ENCODE data around the gene ITPRID1.

ITPRID1 gene

DNA sequence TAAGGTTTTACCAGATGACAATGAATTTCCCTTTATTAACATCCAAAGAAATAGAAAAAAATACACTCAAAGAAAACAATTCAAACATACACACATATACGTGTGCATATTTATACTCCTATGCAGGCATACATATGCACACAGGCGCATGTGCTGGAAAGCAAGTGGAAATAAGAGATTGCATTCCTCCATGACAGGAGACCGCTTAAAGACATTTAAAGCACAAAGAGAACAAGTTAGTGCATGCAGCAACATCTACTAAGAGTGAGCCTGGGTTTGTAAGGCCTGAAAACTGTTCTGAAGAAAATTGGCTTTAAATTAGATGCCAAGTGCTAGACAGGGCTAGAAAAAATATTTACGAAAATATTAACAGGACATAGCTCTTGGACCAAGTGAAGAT, 133.1 kb downstream of the ITPRID1 start:
- no peak for DNase-seq

DNA sequence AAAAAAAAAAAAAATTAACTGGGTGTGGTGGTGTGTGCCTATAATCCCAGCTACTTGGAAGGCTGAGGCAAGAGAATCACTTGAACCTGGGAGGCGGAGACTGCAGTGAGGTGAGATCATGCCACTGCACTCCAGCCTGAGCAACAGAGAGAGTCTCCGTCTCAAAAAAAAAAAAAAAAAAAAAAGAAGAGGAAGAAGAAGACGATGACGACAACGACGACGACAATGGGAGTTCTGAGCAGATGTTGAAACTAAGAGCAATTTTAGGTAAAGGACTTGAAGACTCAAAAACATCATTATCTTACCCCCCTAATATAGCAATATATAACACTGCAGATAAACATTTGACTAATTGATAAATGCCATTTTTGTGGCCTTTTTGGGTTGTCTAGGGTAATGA, 133.6 kb downstream of the ITPRID1 start:
- no peak for DNase-seq

DNA sequence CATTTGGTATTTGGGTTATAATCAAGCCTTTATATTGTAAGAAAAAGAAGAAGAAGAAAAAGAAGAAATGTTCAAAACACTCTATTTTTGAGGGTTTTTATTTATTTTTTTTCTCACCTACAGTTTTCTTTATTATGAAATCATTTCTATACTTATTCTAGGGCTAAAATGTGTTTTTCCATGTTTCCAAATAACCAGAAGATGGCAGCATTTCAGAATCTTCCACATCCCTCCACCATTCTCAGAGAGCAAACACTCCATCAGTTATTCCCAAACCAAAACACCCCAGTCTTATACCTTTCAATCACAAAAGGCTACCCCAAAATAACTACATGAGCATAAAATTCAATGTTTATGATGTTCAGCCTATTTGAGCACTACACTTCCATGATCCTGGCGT, 134.4 kb downstream of the ITPRID1 start:
- peak in 1 of 2 experiments; percentile 2 for DNase-seq

DNA sequence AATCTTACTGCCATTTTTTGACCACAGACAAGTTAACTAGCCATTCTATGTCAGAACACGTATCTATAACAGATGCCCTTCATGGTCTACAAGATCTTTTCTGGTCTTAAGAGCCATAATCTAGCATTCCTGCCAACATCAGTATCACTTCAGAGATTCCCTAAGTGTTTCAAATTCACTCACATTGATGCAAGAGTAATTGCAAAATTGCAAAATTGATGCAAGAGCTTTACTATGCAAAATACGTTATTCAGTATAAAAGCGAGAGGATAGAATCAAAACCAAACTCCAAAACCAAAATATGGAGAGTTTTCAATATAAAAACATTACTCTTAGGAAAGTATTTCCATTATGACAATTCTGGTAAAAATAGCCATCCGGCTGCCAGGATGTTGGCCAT, 135.0 kb downstream of the ITPRID1 start:
- DNase-seq = no peak

DNA sequence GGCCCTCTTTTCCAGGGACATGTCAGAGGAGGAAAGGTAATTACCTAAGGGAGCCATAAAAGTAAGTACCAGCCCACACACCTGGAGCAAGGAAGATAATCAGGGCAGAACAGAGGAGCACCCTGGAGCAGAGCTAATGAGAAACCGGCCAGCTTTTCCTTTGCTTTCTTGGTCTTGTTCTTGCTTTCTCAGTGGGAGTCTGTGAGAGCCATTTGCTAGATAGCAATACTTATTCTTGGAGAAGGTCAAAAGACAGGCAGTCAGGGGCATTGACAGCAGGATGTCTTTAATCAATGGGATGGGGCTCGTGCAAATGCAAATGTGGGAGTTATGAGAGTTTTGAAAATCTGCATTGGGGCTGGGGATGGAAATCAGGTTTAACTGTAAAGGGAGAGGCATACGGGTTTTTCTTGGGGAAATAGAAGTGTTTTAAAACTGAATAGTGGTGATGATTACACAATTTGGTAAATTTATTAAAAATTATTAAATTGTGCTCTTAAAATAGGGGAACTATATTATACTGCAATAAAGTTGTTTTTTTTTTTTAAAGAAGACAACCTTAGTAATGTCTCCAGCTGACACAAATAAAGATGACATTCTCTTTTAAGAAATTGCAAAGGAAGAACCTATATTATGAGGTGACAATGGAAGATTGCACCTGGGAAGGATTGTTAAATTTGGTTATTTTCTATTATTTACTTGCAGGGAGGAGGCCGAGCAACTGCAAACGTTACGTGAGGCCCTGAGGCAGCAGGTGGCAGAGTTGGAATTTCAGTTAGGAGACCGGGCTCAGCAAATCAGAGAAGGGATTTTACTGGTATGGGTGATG, 137.6 kb downstream of the ITPRID1 start:
- DNase-seq = no peak

DNA sequence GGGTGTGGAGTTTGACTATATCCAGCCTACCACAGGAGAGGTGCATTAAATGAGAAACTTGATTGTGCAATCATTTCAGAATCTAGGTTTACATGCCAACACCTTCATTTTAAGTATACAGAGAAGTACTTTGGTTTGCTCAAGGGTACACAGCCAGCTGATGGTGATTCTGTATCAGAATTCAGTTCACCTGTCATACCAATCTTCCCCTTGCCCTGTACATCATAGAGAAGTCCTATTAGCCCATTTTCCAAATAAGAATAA, 138.1 kb downstream of the ITPRID1 start:
- DNase-seq = no peak

DNA sequence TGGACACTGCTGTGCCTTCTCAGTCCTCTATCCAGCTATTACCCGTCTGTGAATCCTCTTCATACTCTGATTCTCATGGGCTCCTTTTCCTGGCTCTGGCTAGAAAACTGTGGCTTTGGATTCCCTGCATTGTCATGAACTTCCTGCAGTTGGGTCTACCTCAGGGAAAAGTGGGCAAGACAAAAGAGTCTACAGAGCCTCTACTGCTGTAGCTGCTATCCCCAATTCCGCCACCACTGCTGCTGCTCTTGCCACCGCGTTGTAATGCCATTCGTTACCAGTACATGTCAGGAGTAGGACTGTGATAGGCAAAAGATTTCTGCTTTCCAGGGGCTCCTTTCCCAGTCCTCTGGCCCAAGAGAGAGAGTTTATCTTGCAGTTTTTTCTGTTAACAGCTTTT, 149.2 kb downstream of the ITPRID1 start:
- no peak for DNase-seq

DNA sequence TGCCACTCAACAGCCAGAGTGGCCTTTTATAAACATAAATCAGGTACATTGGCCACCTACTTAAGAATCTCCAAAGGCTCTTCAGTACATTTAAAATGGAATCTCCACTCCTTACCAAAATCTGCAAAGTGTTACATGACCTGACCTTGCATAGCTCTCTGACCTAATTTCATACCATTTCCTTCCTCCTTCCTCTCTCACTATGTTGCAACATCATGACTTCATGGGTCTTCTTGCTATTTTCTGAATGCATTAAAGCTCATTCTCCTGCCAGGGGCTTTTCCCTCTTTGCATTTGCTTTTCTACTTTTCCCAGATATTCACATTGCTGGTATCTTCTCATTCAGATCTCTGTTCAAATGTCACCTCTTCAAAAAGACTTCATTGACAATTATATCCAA, 151.0 kb downstream of the ITPRID1 start:
- DNase-seq = no peak

DNA sequence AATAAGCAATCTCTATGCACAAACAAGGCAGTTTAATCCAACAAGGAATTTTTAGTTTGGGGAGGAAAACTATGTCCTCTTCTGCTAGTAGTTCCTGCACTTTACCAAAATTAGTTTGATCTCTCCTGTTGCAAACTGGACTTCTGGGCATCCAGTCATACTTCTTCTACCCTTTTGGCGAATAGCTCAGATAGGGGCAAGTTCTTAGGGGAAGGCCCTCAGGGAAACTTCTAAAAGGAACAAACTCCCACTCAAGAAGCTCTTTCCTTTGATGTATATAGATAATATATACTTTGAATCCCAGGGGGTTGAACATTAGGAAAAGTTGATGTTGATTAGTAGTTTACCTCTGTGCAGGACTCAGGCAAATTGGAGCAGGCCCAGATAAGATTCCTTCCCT, 151.7 kb downstream of the ITPRID1 start:
- no peak for DNase-seq

DNA sequence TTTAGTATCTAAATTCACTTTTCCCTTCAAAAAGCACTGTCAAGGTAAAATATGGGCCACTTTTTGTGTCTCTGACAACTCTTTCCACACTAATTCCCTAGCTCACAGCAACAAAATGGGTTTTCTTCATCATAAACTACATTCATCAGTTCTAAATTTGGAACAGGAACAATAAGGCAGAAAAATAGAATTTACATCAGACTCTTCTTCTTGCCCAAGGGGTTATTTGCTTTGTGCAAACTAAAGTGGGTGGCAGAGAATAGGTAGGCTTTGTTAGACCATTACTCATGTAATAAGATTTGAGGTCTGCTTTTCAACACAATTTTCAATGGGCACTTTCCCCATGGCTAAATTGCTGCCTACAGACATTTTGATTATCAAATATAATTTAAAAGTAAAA, 155.6 kb downstream of the ITPRID1 start:
- DNase-seq = no peak

DNA sequence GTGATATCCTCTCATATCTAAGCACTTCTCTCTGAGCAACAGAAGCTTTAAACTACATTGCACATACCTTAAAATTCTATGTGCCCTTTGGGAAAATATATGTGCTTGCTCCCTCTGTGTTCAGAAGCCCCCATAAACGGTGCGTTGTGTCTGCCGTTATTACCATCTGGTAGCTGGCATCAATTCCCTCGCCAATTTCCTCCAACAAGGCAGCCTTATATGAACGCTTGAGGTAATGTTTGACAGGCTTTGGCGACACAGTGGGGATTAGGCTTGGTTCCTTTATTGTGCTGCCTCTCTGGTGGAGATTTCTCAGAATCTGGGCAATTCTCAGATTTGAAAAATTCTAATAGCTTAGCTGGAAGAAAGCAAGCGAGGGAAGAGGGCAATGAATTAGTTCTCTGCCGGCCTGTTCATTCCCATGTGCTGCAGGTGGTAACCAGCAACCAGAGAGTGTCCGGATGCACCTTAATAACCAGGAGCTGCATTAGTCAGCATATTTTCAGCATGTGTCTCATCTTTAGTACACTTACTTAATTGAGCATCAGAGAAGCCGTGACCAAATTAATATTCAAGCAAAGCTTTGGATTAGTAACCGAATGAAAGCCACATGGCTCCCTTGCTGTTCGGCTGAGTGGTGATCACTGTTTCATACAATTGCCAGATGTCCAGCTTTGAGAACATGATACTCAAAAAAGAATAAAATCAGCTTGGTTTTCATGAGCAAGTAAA, 165.8 kb downstream of the ITPRID1 start:
- DNase-seq = no peak

DNA sequence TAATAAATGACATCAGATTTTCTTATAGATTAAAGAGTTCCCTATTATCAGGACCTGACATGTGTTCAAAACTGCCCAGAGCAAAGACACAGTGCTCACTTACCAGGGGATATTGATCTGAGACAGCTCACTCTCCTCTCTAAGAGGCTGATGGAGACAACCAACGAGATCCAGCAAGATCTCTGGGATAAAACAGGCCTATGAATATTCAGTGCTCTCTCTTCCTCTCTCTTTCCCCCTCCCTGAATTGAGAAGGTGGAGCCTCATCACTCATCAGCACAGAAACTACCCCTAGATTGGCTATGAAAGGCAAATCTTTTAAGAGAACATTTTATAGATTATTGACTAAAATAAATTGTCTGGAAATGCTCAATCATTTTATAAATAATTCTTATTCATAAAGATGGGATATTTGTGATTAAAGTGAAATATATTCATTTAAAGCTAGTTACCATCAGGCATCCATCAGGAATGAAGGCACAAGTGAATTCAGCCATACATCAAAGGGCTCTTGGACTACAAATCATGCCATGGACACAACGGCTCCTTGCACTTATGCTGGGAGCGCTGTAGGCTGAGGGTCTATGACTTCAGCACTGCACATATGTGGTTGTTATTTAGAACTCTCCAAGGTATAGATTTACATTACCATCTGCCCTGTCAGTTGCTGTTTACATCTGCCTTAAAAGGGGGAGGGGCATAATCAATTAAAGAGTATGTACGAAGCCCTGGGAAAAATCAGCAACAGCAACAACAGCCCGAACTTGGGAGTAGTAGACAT, 169.7 kb downstream of the ITPRID1 start:
- DNase-seq = no peak

DNA sequence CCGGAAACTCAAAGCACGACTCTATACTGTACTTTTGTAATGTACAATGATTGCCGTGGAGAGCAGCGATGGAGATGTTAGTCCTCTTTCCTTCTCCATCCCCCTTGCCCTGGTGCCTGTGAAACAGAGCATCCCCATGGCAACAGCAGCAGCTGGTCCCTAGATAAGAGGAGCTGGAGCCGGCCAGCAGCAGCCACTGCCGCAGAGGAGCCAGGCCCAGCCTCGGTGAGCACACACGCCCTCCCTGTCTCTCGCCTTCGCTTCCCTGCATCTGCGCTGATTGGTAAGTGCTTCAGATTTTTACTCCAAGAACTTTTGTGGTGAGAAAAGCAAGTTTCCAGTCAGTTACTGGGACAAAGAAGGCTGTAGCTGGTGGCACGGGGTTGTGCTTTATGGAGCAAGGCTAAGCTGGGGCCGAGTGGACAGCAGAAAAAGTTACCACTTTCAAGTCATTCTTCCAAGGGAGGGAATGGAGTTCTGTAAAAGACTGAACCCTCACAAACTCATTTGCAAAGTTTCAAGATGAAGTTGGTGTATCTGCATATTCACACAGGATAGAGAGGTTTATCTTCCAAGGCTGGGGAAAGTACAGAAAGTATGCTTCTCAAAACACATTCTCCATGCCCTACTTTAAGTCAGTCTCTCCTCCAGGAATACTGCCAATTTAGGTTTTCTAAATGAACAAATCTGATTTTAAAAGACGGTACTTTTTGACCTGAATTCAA, 173.3 kb downstream of the ITPRID1 start, which contains the start of gene PPP1R17:
TSS of gene PPP1R17 (plus strand) at position 192 of the 725 bp plus-strand sequence. CDS start 5,227 bp downstream, outside the sequence.
- DNase-seq = no peak

DNA sequence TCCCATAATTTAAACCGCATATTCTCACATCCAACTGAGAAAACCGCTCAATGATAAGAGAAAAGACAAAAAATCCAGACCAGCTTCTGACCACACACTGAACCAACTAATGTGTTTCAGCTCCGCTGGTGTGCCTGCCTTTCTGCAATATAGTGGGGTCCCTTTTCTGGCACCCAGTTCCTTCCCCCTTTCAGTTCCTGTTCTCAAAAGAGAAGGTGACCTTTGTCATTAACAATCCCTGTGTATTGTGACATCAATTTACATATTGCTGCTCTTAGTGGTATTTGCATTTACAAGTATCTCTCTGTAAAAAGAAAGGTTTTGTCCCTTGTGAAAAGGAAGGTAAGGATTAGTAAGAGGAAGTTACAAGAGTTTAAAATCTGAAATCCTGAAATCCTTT, 174.5 kb downstream of the ITPRID1 start:
- DNase-seq = no peak

DNA sequence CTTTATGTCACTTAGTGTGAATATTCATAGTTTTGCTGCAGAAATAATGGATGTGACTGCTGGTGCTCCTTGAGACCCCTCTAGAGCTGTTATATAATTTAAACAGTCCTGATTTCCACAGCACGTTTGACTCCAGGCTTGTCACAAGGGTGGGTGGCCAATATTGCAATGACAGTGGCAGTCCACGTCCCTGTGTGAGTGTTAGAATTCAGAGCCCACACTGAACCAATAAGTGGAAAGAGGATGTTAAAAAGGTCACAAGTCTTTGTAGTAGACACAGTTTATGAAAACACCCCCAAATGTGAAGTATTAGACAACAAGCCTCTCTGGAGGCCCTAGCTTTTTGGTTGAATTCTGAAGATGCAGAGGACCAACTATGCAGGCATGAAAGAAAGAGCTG, 175.1 kb downstream of the ITPRID1 start:
- DNase-seq = no peak

DNA sequence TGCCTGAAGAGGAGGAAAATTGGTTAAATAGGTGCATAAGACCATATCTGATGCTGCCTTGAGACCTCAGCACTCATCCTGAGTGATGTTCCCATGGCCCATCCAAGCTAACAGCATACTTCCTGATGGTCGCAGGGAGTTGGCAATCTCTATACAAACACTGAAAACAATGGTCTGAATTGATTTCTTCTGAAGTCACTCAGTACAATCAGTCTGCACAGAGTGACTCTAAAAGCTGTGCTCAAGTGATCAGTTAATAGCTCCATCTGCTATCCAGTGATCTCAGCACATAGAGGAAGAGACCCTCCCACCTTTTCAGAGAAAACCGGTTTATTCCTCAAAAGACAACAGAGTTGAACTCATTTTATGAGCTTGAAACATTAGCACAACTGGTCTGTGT, 177.0 kb downstream of the ITPRID1 start:
- DNase-seq = no peak

DNA sequence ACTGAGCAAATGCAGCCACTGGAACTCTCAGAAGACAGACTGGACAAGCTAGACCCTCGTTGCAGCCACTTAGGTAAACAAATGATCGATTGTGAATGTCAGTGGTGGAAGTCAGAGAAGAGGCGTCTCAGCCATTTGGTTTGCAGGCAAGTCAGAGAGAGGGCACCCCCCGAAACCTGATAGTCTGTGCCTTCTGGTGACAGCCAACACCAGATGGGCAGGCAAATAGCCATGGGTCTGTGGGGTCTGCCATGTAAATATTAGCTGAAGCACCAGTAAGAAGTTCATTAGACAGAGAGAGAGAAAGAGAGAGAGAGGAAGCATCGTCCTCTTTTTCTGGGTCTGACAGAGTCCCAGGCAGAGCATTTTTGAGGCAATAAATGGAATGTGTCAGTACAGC, 178.6 kb downstream of the ITPRID1 start:
- DNase-seq = no peak

DNA sequence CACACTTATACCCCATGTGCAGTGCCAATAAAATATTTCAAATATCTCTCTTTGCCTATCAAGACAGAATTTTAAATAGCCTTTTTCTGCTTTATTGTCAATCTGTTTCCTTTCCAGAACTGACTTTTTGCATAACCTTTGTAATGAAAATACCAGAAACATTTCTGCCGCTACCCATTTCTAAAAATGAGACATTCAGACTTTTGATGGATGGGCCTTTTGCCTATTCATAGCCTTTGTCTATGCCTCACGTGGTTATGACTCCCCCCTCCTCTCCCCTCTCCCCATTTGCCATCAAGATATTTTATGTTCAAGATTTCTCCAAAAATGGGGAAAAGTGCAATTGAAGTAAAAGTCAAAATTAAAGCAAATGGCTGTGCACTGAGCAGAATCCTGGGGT, 179.0 kb downstream of the ITPRID1 start:
- DNase-seq = no peak

DNA sequence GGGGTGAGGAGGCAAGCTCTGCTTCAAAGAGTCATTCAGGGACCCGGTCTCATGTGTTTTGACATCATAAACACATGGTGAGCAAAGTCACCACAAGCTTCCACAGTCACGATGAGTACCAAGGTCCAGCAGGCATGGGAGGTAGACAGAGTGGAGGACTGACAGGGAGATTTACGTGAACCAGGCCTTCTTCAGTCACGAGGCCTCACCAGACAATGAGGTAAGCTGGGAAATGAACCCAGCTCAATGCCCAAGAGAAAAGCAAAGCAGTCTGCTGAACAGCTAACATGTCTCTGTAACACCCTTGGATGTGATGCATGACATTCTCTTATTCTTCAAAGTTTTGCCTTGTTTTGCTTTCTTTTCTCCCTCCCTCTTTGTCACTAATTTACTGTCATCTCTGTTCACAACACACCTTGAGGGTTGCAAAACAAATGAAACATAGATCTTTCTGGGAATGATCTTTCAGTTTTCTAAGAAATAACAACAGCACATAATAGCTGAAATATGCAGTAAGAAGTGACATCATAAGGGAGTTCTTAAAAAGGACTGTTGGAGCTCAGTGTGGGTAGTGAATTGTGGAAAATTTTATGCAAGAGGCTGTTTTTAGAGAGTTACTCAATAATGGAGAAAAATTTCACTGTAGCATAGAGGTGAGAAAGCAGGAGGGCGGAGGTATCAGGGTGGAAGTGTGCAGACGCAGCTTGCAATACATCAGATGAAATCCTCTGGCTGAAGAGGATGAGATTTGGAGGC, 182.1 kb downstream of the ITPRID1 start:
- no peak for DNase-seq

DNA sequence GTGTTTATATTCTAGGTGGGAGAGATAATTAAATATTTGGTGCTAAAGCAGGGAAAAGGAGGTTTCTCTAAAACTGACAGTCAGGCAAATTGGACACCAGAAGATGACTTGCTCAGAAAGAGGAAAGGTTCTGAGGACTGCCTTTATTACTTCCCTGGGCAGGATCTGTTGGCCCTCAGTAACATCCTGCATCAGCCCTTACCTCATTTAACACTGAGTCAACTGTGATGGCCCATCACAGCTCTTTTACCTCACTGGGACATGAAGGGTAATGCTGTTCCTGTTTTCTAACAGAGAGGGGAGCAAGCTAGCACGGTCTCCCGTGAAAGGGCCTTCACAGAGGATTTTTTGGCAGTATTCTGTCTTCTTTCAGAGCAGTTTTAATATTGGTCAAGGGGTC, 185.2 kb downstream of the ITPRID1 start:
- no peak for DNase-seq

DNA sequence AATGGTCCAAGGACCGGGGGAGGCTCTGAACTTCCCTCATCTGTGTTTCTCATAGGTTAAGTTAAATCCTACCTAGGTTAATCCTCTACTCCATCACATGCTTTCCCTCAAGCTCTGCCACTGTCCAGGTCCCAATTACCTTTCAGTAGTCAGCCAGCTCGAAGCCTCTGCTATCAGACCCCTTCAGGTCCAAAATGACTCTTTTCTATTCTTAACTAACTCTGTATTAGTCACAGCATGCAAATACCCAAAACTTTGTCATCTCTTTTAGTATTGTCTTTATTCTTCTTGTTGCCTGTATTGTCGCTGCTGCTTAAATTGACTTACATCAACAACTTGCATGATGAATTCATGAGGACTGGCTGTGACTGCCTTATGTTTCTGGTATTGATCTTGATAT, 188.5 kb downstream of the ITPRID1 start:
- no peak for DNase-seq

DNA sequence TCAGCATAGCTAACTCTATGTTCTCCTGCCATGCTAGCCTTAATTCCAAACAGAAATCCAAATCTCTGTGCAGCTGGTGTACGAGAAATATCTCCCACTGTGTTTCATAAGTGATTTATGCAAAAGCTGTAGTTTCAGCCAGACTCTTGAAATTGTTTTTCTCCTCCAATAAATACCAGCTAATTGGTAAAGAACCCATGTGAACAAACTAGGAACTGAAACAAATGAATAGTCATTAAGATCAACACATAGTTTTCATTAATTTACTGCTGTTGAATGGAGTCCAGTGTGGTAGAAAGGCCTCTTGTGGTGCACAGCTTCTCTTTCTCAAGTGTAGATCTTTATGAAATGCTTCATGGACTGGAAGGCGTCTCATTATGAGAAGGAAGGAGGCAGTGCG, 191.5 kb downstream of the ITPRID1 start:
- DNase-seq = no peak

All from SW 1271 (cell line).